ENCODE results near the gene YWHAH. TPM values are rescaled to one million over a fixed set of nuclear protein-coding genes. Genes with fewer than 3 reads are reported as not detected.

YWHAH gene
- total and polyA plus RNA-seq, 3 experiments from 2014 or later, result 113 to 198 (median 185) TPM

DNA sequence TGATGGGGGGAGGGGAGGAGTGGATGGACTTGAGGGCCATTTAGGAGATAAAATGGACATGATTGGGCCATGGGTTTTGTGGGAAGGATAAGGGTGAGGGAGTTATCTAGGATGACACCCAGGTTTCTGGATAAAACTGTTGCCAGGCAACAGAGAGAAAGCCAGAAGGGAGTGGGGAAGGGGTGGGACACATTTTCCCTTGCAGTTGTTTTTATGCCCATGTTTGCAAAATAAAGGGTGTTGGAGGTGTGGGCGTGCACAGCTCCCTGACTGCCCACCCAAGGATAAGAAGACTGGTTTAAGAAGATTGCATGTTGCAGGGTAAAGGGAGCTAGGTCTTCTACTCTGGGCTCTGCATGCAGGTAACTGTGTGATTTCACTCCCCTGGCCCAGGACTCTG is 18.3 kb upstream of the YWHAH start:
- Histone ChIP-seq H3K9me3 (ENCODE audit: low read length) (no peaks in the 10 kb centered on the region), H3K4me3 (ENCODE audit: low read length) (no peak overlapping the region), H3K27ac (ENCODE audit: low read depth, low read length) (no peak overlapping the region), H3K27me3 (ENCODE audit: insufficient read depth, low read length, poor library complexity, severe bottlenecking) (no peaks in the 10 kb centered on the region), H3K36me3 (ENCODE audit: insufficient read depth, low read length) (no peaks in the 10 kb centered on the region), H3K4me1 (ENCODE audit: insufficient read depth, low read length) (no peaks in the 10 kb centered on the region)
- DNase-seq, result no peak
- peaks cover 0 to 5% (median 0%) of the 10 kb centered on the region in 3 donors for H3K36me3 Mint-ChIP-seq
- POLR2A ChIA-PET, result no interaction called here
- H3K27me3 Mint-ChIP-seq, result peaks cover 12 to 38% of the 10 kb centered on the region in 2 donors
- CTCF ChIA-PET, result no interaction called here
- H3K4me3 Mint-ChIP-seq, result no peak overlapping the region
- no peaks in the 10 kb centered on the region for H3K4me1 Mint-ChIP-seq
- no peak overlapping the region for H3K27ac Mint-ChIP-seq
- no peaks in the 10 kb centered on the region for H3K9me3 Mint-ChIP-seq

- Histone ChIP-seq H3K27ac (ENCODE audit: low read depth, low read length) (no peak overlapping the region), H3K9me3 (ENCODE audit: low read length) (no peaks in the 10 kb centered on the region), H3K4me3 (ENCODE audit: low read length) (no peak overlapping the region), H3K27me3 (ENCODE audit: insufficient read depth, low read length, poor library complexity, severe bottlenecking) (no peaks in the 10 kb centered on the region), H3K36me3 (ENCODE audit: insufficient read depth, low read length) (no peaks in the 10 kb centered on the region), H3K4me1 (ENCODE audit: insufficient read depth, low read length) (no peaks in the 10 kb centered on the region)
- Mint-ChIP-seq H3K4me1 (no peaks in the 10 kb centered on the region), H3K27me3 (peaks cover 12 to 44% of the 10 kb centered on the region in 2 donors), H3K36me3 (peaks cover 0 to 5% (median 0%) of the 10 kb centered on the region in 3 donors), H3K4me3 (no peak overlapping the region), H3K27ac (no peak overlapping the region), H3K9me3 (no peaks in the 10 kb centered on the region)
- no peak for DNase-seq
- ChIA-PET POLR2A (no interaction called here), CTCF (no interaction called here)
Measured at GRCh38 chr22:31926969-31927368, 17.4 kb upstream of the YWHAH start.

DNA sequence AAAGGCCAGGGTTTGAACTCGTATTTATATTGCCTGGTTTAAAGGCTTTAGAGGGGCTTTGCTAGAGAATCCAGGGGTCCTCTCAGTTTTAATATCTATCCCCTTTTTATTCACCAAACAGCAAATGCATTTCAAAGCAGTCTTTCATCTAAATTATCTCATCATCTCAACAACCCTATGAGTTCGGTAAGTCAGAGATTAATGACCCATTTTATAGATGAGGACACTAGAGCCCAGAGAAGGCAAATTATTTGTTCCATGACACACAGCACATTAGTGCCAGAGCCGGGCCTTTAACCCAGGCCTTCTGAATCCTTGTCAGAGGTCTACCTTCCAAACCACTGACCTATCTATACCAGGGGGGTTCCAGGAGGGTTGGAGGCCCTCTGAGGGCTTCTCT is 16.8 kb upstream of the YWHAH start:
- Histone ChIP-seq H3K36me3 (ENCODE audit: insufficient read depth, low read length) (no peaks in the 10 kb centered on the region), H3K9me3 (ENCODE audit: low read length) (no peaks in the 10 kb centered on the region), H3K4me1 (ENCODE audit: insufficient read depth, low read length) (no peaks in the 10 kb centered on the region), H3K27ac (ENCODE audit: low read depth, low read length) (no peak overlapping the region), H3K4me3 (ENCODE audit: low read length) (no peak overlapping the region), H3K27me3 (ENCODE audit: insufficient read depth, low read length, poor library complexity, severe bottlenecking) (no peaks in the 10 kb centered on the region)
- peaks cover 12 to 43% of the 10 kb centered on the region in 2 donors for H3K27me3 Mint-ChIP-seq
- H3K9me3 Mint-ChIP-seq, result no peaks in the 10 kb centered on the region
- no peak overlapping the region for H3K27ac Mint-ChIP-seq
- H3K4me1 Mint-ChIP-seq, result no peaks in the 10 kb centered on the region
- DNase-seq, result no peak
- H3K4me3 Mint-ChIP-seq, result no peak overlapping the region
- POLR2A ChIA-PET, result no interaction called here
- peaks cover 0 to 5% (median 0%) of the 10 kb centered on the region in 3 donors for H3K36me3 Mint-ChIP-seq
- CTCF ChIA-PET, result no interaction called here

DNA sequence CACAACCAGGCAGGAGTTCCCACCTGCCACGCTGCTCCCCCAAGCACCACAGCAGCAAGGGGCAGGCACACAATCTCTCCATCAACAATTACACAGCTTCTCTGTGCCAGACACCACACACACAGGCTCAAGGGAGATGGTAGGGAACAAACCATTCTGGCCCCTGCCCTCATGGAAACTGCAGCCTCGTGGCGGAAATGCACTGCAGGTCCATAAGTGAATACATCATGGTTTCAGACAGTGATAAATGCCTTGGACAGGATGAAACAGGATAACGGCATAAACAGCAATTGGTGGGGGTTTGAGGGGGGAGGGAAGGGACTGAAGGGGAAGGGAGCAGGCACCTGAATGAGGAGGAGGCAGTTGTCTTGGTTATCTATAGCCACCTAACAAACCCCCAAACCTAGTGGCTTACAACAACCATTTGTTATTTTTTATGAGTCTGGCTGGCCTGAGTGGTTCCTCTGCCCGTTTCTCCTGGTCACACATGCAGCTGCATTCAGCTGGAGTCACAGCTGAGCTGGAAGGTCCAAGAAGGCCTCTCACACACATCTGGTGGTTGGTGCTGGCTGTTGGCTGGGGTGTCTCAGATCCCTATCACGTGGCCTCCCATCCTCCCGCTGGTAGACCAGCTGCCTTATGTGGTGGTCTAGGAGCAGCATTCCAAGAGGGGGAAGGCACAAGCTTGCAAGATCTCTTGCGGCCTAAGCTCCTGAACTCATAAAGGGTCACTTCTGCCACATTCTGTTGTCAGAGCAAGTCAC is 15.0 kb upstream of the YWHAH start:
- no peak overlapping the region for H3K27ac Mint-ChIP-seq
- POLR2A ChIA-PET, result no interaction called here
- CTCF ChIA-PET, result no interaction called here

DNA sequence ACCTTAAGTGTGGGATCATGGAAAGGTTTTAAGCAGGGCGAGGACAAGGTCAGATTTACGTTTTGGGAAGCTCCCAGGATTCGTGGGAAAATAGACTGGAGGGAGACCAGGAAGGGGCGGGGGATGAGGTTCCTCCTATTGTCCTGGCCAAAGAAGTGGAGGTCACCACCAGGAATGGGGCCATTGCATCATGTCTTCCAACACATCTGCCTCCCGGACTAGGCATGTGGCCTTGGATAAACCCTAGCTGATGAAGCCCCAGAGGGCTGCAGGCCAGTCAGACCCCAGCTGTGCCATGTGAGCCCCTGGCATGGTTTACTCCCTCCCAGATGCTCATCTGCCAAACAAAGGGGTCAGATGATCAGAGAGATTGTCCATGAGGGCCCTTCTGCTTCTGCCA is 11.5 kb upstream of the YWHAH start:
- Mint-ChIP-seq H3K27ac (peak overlapping the region in 1 of 8 donors; percentile 18), H3K27me3 (peaks cover 6 to 9% of the 10 kb centered on the region in 2 donors), H3K9me3 (no peaks in the 10 kb centered on the region), H3K4me1 (no peaks in the 10 kb centered on the region), H3K4me3 (no peak overlapping the region), H3K36me3 (no peaks in the 10 kb centered on the region)
- H3K27ac ChIP-seq (ENCODE audit: low read depth, low read length), result no peak overlapping the region
- H3K36me3 ChIP-seq (ENCODE audit: insufficient read depth, low read length), result no peaks in the 10 kb centered on the region
- DNase-seq, result no peak
- no peaks in the 10 kb centered on the region for H3K9me3 ChIP-seq (ENCODE audit: low read length)
- no peaks in the 10 kb centered on the region for H3K27me3 ChIP-seq (ENCODE audit: insufficient read depth, low read length, poor library complexity, severe bottlenecking)
- CTCF ChIA-PET, result no interaction called here
- H3K4me3 ChIP-seq (ENCODE audit: low read length), result no peak overlapping the region
- H3K4me1 ChIP-seq (ENCODE audit: insufficient read depth, low read length), result no peaks in the 10 kb centered on the region
- POLR2A ChIA-PET, result no interaction called here

More for the DNA sequence above, 15.0 kb upstream of the YWHAH start:
- Histone ChIP-seq H3K4me1 (ENCODE audit: insufficient read depth, low read length) (no peaks in the 10 kb centered on the region), H3K27me3 (ENCODE audit: insufficient read depth, low read length, poor library complexity, severe bottlenecking) (no peaks in the 10 kb centered on the region), H3K9me3 (ENCODE audit: low read length) (no peaks in the 10 kb centered on the region), H3K27ac (ENCODE audit: low read depth, low read length) (no peak overlapping the region), H3K36me3 (ENCODE audit: insufficient read depth, low read length) (no peaks in the 10 kb centered on the region), H3K4me3 (ENCODE audit: low read length) (no peak overlapping the region)
- H3K9me3 Mint-ChIP-seq, result no peaks in the 10 kb centered on the region
- no peak for DNase-seq
- H3K36me3 Mint-ChIP-seq, result peaks cover 0 to 5% (median 0%) of the 10 kb centered on the region in 3 donors
- H3K27me3 Mint-ChIP-seq, result peaks cover 10 to 36% of the 10 kb centered on the region in 2 donors
- no peaks in the 10 kb centered on the region for H3K4me1 Mint-ChIP-seq
- H3K4me3 Mint-ChIP-seq, result no peak overlapping the region

DNA sequence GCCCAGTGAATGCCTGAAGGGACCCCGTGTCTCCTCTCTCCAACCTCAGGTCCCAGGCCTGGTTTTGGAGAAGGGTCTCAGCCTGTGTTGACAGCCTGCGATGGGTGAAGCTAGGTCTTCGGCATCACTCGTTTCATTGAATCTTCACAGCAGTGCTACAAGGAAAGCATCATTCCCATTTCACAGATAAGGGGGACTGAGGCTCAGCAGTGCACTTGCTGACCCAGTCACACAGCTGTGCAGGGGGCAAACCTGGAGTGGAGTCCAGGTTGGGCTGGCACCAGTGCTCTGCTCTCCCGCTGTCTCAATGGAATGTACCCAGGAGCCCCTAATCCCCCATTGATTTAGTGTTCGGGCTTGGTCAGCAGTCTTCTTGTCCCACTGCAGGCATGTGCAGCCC is 10.9 kb upstream of the YWHAH start:
- CTCF ChIA-PET, result no interaction called here
- no peaks in the 10 kb centered on the region for H3K4me1 Mint-ChIP-seq
- peaks cover 6% of the 10 kb centered on the region in 2 donors for H3K27me3 Mint-ChIP-seq
- POLR2A ChIA-PET, result no interaction called here
- Histone ChIP-seq H3K36me3 (ENCODE audit: insufficient read depth, low read length) (no peaks in the 10 kb centered on the region), H3K9me3 (ENCODE audit: low read length) (no peaks in the 10 kb centered on the region), H3K4me3 (ENCODE audit: low read length) (no peak overlapping the region), H3K4me1 (ENCODE audit: insufficient read depth, low read length) (no peaks in the 10 kb centered on the region), H3K27me3 (ENCODE audit: insufficient read depth, low read length, poor library complexity, severe bottlenecking) (no peaks in the 10 kb centered on the region), H3K27ac (ENCODE audit: low read depth, low read length) (no peak overlapping the region)
- H3K27ac Mint-ChIP-seq, result no peak overlapping the region
- H3K36me3 Mint-ChIP-seq, result no peaks in the 10 kb centered on the region
- H3K9me3 Mint-ChIP-seq, result no peaks in the 10 kb centered on the region
- H3K4me3 Mint-ChIP-seq, result no peak overlapping the region
- DNase-seq, result no peak

DNA sequence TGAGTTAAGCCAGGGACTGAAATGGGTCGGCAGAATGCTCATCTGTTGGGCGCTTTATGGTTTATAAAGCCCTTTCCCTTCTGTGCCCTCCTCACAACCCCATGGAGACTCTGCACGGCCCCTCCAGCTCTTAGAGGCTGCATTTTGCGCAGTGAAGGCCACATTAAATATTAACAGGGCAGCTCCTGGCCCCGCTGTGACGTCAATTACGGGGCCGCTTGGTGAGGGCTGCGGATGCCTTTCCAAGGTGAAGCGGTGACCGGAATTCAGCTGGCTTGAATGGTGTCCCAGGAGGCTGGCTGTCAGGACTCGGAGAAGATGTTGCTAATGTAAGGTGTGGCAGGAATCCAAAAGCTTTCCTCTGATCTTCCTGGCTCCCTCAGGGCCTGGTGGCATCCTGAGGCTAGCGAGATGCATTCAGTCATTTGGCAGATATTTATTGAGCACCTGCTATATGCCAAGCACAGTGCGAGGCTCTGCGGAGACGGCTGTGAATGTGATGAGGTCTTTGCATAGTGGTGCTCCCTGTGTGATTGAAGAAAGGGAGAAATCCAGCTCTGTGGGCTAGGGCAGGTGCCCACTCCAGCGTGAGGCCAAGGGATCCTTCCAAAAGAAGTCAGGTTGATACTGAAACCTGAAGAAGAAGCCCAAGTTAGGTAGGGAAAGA is 10.4 kb upstream of the YWHAH start:
- Histone ChIP-seq H3K4me3 (ENCODE audit: low read length) (no peak overlapping the region), H3K27me3 (ENCODE audit: insufficient read depth, low read length, poor library complexity, severe bottlenecking) (no peaks in the 10 kb centered on the region), H3K9me3 (ENCODE audit: low read length) (no peaks in the 10 kb centered on the region), H3K36me3 (ENCODE audit: insufficient read depth, low read length) (no peaks in the 10 kb centered on the region), H3K4me1 (ENCODE audit: insufficient read depth, low read length) (no peaks in the 10 kb centered on the region), H3K27ac (ENCODE audit: low read depth, low read length) (no peak overlapping the region)
- peaks cover 4 to 6% of the 10 kb centered on the region in 2 donors for H3K27me3 Mint-ChIP-seq
- POLR2A ChIA-PET, result no interaction called here
- no peaks in the 10 kb centered on the region for H3K4me1 Mint-ChIP-seq
- H3K4me3 Mint-ChIP-seq, result no peak overlapping the region
- no peaks in the 10 kb centered on the region for H3K9me3 Mint-ChIP-seq
- CTCF ChIA-PET, result no interaction called here
- H3K27ac Mint-ChIP-seq, result peak overlapping the region in 1 of 8 donors; percentile 76
- DNase-seq, result no peak
- H3K36me3 Mint-ChIP-seq, result no peaks in the 10 kb centered on the region

DNA sequence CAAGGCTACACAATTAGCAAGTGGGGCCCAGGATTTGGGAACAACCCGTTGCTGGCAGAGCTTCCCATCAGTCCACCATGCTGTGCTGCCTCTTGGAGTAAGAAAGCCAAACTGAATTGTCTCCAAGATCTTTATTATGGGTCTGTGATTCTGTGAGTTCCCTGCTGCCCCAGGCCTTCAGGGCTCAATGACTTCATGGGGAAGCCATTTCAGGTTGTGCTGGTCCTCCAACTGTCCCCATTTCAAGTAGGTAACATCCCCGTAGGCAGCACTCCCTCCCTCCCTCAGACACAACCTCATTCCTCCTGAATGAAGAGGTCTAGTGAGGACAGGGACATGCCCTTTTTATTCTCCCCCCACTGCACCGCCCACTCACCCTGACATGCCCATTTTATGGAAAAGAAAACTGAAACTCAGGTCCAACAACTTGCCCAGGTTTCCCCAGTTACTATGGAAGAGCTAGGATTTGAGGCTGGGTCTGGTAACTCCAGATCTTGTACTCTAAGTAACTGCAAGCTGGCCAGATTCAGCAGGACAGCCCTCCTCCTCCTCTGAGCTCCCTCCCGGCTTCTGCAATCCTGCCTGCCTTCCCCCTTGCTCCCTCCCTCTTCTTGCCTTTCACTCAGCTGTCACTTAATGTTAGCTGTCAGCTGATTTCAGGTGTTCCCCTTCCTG is 8.2 kb upstream of the YWHAH start:
- Histone ChIP-seq H3K4me3 (ENCODE audit: low read length) (no peak overlapping the region), H3K36me3 (ENCODE audit: insufficient read depth, low read length) (no peaks in the 10 kb centered on the region), H3K9me3 (ENCODE audit: low read length) (no peaks in the 10 kb centered on the region), H3K27ac (ENCODE audit: low read depth, low read length) (no peak overlapping the region), H3K27me3 (ENCODE audit: insufficient read depth, low read length, poor library complexity, severe bottlenecking) (no peaks in the 10 kb centered on the region), H3K4me1 (ENCODE audit: insufficient read depth, low read length) (no peaks in the 10 kb centered on the region)
- no peaks in the 10 kb centered on the region for H3K9me3 Mint-ChIP-seq
- ChIA-PET CTCF (no interaction called here), POLR2A (no interaction called here)
- H3K27ac Mint-ChIP-seq, result peak overlapping the region in 1 of 8 donors; percentile 65
- H3K27me3 Mint-ChIP-seq, result peaks cover 0 to 6% of the 10 kb centered on the region in 2 donors
- no peak for DNase-seq
- no peaks in the 10 kb centered on the region for H3K36me3 Mint-ChIP-seq
- H3K4me1 Mint-ChIP-seq, result no peaks in the 10 kb centered on the region
- H3K4me3 Mint-ChIP-seq, result no peak overlapping the region

All from CD8-positive, alpha-beta memory T cell (primary cell).